GM12875 (cell line): ENCODE results near the gene TUBGCP2.

Source experiments
- H3K4me3 ChIP-seq: one replicate; pipeline ENCODE4 v1.5.1; 2011; ENCODE audit warnings: low read depth, low read length, control low read depth
- TF ChIP-seq, protein P1 (sequence below): IDR thresholded peaks from 2 replicates; pipeline ENCODE4 v1.5.1; 2011; ENCODE audit warnings: low read depth, mild to moderate bottlenecking, control low read depth, inconsistent platforms, low read length, moderate library complexity, borderline replicate concordance; ENCODE audit not compliant: insufficient read depth

TUBGCP2 gene

DNA sequence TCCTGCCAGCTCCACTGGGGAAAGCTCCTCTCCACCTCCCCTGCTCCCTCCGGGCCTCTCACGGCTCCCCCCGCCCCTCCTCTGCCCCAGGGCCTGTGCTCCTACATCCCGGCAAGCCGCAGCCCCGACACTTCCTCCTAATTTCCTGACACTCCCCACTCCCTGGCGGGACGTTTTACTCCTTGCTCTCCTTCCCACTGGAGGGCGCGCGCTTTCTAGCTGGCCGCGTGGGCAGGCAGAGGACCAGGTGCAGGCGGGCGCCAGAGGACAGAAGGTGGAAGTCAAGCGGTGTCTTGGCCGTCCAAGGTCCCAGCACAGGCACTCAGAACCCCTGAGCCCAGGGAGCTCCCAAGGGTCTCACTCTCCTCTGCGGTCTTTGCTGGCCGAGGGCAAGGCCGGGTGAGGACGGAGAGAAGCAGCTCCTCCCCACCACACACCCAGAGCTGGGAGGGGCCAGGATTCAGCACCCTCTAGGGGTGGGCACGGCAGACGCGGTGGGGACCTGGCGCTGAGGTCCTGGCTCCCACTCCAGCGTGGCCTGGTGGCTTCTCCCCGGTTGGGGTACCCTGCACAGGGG is 51.1 kb downstream of the TUBGCP2 start:
- H3K4me3 ChIP-seq = no peak overlapping the region
- TF ChIP-seq, protein P1, sequence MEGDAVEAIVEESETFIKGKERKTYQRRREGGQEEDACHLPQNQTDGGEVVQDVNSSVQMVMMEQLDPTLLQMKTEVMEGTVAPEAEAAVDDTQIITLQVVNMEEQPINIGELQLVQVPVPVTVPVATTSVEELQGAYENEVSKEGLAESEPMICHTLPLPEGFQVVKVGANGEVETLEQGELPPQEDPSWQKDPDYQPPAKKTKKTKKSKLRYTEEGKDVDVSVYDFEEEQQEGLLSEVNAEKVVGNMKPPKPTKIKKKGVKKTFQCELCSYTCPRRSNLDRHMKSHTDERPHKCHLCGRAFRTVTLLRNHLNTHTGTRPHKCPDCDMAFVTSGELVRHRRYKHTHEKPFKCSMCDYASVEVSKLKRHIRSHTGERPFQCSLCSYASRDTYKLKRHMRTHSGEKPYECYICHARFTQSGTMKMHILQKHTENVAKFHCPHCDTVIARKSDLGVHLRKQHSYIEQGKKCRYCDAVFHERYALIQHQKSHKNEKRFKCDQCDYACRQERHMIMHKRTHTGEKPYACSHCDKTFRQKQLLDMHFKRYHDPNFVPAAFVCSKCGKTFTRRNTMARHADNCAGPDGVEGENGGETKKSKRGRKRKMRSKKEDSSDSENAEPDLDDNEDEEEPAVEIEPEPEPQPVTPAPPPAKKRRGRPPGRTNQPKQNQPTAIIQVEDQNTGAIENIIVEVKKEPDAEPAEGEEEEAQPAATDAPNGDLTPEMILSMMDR = 0 out of 2 replicates have a peak, but pooled peaks have one; percentile 28

- no peak overlapping the region for H3K4me3 ChIP-seq
- TF ChIP-seq, protein P1 = no peak
These were observed 53.3 kb downstream of the TUBGCP2 start for GRCh38 chr10:133255323-133255722.

GRCh38 chr10:133254421-133255120 is 54.1 kb downstream of the TUBGCP2 start:
- no peak overlapping the region for H3K4me3 ChIP-seq
- TF ChIP-seq, protein P1 = no peak

DNA sequence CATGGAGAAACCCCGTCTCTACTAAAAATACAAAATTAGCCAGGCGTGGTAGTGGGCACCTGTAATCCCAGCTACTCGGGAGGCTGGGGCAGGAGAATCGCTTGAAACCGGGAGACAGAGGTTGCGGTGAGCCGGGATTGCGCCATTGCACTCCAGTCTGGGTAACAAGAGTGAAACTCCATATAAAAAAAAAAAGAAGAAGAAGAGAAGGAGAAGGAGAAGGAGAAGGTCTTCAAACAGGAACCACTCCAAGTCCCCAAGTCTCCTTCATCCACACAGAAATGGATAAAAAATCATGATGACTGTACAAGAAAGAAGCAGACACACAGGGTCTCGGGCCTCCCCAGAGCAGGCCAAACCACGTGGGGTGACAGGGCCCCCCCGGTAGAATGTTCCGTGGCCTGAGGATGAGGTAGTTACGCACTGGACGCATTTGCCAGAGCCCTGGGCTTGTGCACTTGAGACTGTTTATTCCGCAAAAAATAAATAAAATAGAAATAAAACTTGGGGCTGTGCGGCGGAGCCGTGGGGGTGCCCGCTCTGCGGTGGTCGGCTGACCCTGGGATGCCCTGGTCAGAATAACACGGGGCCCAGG is 55.2 kb downstream of the TUBGCP2 start:
- no peak overlapping the region for H3K4me3 ChIP-seq
- TF ChIP-seq, protein P1 = no peak

GRCh38 chr10:133252223-133252552 is 56.5 kb downstream of the TUBGCP2 start:
- no peak overlapping the region for H3K4me3 ChIP-seq
- TF ChIP-seq, protein P1 = no peak

GRCh38 chr10:133251388-133252222 is 57.1 kb downstream of the TUBGCP2 start:
- no peak overlapping the region for H3K4me3 ChIP-seq
- TF ChIP-seq, protein P1 = no peak
